Measurements from ENCODE around the gene RDX.
"Not testable (repeated sequence)": the region's sequence is repeated elsewhere in the genome, so short reads cannot be mapped to it uniquely, and the experiment has no call there.

Gene RDX

GRCh38 chr11:110194211-110194766 is 102.1 kb downstream of the RDX start:
- ATAC-seq (replicated peaks); H3K27ac Mint-ChIP-seq; DNase-seq; H3K4me3 Mint-ChIP-seq: not testable (repeated sequence)
- peaks cover 28 to 30% of the 10 kb centered on the region in 2 donors for H3K27me3 Mint-ChIP-seq
- peaks cover 1 to 11% of the 10 kb centered on the region in 2 donors for H3K36me3 Mint-ChIP-seq
- H3K4me1 Mint-ChIP-seq: peaks cover 28 to 42% of the 10 kb centered on the region in 2 donors
- peaks cover 13 to 17% of the 10 kb centered on the region in 2 donors for H3K9me3 Mint-ChIP-seq

DNA sequence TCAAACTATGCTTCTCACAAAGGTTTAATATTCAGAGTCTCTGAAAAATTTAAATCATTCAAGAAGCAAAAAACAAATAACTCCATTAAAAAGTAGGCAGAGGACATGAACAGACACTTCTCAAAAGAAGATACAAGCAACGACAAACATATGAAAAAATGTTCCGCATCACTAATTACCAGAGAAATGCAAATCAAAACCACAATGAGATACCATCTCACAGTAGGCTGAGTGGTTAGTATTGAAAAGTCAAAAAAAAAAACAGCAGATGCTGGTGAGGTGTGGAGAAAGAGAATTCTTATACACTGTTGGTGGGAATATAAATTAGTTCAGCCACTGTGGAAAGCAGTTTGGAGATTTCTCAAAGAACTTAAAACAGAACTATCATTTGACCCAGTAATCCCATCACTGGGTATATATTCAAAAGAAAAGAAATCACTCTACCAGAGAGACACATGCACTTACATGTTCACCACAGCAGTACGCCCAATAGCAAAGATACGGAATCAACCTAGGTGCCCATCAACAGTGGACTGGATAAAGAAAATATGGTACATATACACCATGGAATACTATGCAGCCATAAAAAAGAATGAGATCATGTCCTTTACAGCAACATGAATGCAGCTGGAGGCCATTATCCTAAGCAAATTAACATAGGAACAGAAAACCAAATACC is 103.7 kb downstream of the RDX start:
- peak; percentile 84 to 87 for ATAC-seq (replicated peaks)
- peak overlapping the region; percentile 57 for H3K27ac Mint-ChIP-seq
- peaks cover 13 to 17% of the 10 kb centered on the region in 2 donors for H3K9me3 Mint-ChIP-seq
- peaks cover 31 to 36% of the 10 kb centered on the region in 2 donors for H3K27me3 Mint-ChIP-seq
- not testable (repeated sequence) for DNase-seq, H3K4me3 Mint-ChIP-seq
- H3K4me1 Mint-ChIP-seq: peaks cover 28 to 43% of the 10 kb centered on the region in 2 donors
- peaks cover 1 to 11% of the 10 kb centered on the region in 2 donors for H3K36me3 Mint-ChIP-seq

DNA sequence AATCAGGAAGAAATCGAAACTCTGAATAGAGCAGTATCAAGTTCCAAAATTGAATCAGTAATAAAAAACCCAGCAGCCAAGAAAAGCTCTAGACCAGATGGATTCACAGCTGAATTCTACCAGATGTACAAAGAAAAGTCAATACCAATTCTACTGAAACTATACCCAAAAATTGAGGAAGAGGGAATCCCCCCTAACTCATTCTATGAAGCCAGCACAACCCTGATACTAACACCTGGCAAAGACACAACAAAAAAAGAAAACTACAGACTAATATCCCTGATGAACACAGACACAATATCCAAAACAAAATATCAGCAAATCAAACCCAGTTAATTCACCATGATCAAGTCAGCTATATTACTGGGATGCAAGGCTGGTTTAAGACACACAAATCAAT is 105.5 kb downstream of the RDX start:
- no peak overlapping the region for H3K27ac Mint-ChIP-seq
- peaks cover 30 to 49% of the 10 kb centered on the region in 2 donors for H3K4me1 Mint-ChIP-seq
- H3K4me3 Mint-ChIP-seq: peak overlapping the region in 1 of 2 donors; percentile 26
- H3K36me3 Mint-ChIP-seq: peaks cover 1 to 11% of the 10 kb centered on the region in 2 donors
- peaks cover 13 to 17% of the 10 kb centered on the region in 2 donors for H3K9me3 Mint-ChIP-seq
- peak; percentile 70 to 74 for ATAC-seq (replicated peaks)
- no peak for DNase-seq
- H3K27me3 Mint-ChIP-seq: peaks cover 33 to 36% of the 10 kb centered on the region in 2 donors

DNA sequence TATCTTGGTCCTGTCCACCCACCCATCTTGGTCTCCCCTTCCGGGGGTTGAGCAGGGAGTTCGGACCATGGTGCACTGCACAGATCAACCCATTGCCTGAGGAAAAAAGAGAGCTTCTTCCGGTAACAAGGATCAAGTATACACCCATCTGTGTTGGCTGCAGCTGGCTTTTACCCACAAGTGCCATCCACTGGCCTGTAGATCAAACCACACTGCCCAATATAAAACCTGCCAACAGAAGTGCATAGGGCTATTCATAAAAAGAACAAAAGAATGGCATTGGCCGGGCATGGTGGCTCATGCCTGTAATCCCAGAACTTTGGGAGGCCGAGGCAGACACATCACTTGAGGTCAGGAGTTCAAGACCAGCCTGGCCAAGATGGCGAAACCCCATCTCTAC is 108.7 kb downstream of the RDX start:
- H3K27ac Mint-ChIP-seq: no peak overlapping the region
- ATAC-seq (replicated peaks) (no peak), DNase-seq (no peak)
- peaks cover 8% of the 10 kb centered on the region in 2 donors for H3K9me3 Mint-ChIP-seq
- no peak overlapping the region for H3K4me3 Mint-ChIP-seq
- peaks cover 29 to 41% of the 10 kb centered on the region in 2 donors for H3K4me1 Mint-ChIP-seq
- H3K27me3 Mint-ChIP-seq: peaks cover 30 to 43% of the 10 kb centered on the region in 2 donors
- peaks cover 1 to 11% of the 10 kb centered on the region in 2 donors for H3K36me3 Mint-ChIP-seq

DNA sequence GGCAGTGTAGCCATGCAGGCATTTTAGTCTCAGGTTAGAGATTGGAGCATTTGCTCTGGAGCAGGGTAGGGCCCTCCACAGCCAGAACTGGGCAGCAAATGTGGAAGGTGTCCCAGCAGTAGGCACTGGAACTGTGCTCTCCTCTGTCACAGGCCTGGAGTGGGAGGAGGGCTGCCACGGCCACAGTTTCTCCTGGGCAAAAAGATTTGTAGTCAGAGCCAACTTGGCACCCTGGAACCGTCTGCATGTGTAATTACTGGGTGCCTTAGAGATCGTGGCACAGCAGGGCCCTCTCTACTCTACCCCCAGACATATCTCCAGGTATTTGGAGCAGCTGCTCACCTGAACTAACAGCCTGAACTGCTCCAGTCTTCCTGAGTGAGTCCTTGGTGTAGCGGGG is 109.5 kb downstream of the RDX start:
- no peak overlapping the region for H3K4me3 Mint-ChIP-seq
- H3K27ac Mint-ChIP-seq: no peak overlapping the region

GRCh38 chr11:110186456-110186855 is 110.0 kb downstream of the RDX start:
- Mint-ChIP-seq H3K9me3 (peaks cover 0 to 5% of the 10 kb centered on the region in 2 donors), H3K4me1 (peaks cover 20 to 28% of the 10 kb centered on the region in 2 donors), H3K4me3 (no peak overlapping the region), H3K36me3 (peaks cover 1 to 7% of the 10 kb centered on the region in 2 donors), H3K27me3 (peaks cover 30 to 51% of the 10 kb centered on the region in 2 donors), H3K27ac (no peak overlapping the region)
- ATAC-seq (replicated peaks): no peak
- DNase-seq: no peak

More for the DNA sequence above, 109.5 kb downstream of the RDX start:
- ATAC-seq (replicated peaks) (no peak), DNase-seq (no peak)
- H3K36me3 Mint-ChIP-seq: peaks cover 1 to 9% of the 10 kb centered on the region in 2 donors
- peaks cover 1 to 6% of the 10 kb centered on the region in 2 donors for H3K9me3 Mint-ChIP-seq
- H3K4me1 Mint-ChIP-seq: peaks cover 21 to 32% of the 10 kb centered on the region in 2 donors
- H3K27me3 Mint-ChIP-seq: peaks cover 30 to 50% of the 10 kb centered on the region in 2 donors

DNA sequence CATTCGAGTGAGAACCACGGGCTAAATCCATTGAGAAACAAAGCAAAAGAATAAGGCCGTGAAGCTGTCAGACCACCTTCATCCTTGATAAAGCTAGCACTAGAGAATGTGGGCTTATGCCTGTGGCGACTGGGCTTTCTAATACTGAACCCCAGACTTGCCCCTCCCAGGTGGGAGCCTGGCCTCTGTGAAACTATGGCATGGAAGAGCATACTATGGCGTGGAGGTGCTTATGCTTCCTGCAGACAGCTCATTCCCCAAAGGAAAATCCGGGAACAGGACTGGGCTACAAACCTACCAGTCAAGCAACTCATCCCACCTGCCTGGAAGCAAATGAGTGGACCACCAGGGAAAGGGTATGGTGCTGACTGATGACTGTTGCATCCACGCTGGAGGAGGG is 110.8 kb downstream of the RDX start:
- Mint-ChIP-seq H3K4me1 (peaks cover 13 to 20% of the 10 kb centered on the region in 2 donors), H3K36me3 (peaks cover 0 to 4% of the 10 kb centered on the region in 2 donors), H3K27ac (no peak overlapping the region), H3K27me3 (peaks cover 38 to 54% of the 10 kb centered on the region in 2 donors), H3K9me3 (peaks cover 0 to under 1% of the 10 kb centered on the region in 2 donors), H3K4me3 (no peak overlapping the region)
- no peak for ATAC-seq (replicated peaks)
- no peak for DNase-seq

DNA sequence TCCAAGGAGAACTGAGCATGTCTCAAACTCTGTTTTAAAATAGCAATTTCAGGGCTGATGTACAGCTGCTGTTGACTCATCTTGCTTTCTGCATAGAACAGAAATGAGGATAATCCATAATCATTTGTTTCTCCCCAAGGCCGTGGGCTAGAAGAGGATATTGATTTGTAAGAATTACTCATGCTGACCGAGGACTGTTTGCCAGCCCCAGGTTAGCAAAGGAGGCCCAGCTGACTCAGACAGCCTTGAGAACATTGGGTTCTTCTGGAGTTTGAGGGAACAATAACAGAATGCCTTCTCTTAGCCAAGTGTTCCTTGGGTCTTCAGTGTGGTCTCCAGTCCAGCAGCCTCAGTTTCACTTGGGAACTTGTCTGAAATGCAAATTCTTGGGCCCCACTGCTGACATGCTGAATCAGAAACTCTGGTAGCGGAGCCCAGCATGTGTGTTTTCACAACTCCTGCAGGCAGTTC is 111.3 kb downstream of the RDX start:
- Mint-ChIP-seq H3K27ac (no peak overlapping the region), H3K4me3 (no peak overlapping the region), H3K4me1 (peaks cover 10 to 16% of the 10 kb centered on the region in 2 donors), H3K9me3 (no peaks in the 10 kb centered on the region), H3K36me3 (peaks cover 0 to 4% of the 10 kb centered on the region in 2 donors), H3K27me3 (peaks cover 41 to 58% of the 10 kb centered on the region in 2 donors)
- no peak for ATAC-seq (replicated peaks)
- DNase-seq: no peak

DNA sequence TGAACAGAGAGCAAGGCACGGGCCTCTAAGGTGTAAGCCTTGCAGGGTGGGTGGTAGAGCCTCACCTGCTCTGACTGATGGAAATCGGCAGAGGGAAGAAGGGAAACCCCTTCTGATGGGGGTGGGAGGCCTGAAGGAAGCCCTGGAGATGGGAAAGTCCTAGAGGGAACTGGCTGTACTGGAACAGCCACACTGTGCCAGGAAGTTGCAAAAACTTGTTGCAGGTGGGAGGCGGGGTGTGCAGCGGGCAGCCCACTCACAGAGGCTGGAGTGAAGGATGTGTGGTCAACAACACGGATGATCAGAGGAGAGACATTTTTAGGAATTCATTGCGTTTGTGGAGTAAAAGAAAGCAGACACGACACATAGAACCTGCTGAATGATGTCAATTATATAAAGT is 112.0 kb downstream of the RDX start:
- no peak for DNase-seq
- H3K27ac Mint-ChIP-seq: peak overlapping the region; percentile 20
- H3K4me1 Mint-ChIP-seq: peaks cover 8 to 11% of the 10 kb centered on the region in 2 donors
- peaks cover 0 to 2% of the 10 kb centered on the region in 2 donors for H3K36me3 Mint-ChIP-seq
- H3K9me3 Mint-ChIP-seq: no peaks in the 10 kb centered on the region
- no peak overlapping the region for H3K4me3 Mint-ChIP-seq
- no peak for ATAC-seq (replicated peaks)
- peaks cover 41 to 57% of the 10 kb centered on the region in 2 donors for H3K27me3 Mint-ChIP-seq

DNA sequence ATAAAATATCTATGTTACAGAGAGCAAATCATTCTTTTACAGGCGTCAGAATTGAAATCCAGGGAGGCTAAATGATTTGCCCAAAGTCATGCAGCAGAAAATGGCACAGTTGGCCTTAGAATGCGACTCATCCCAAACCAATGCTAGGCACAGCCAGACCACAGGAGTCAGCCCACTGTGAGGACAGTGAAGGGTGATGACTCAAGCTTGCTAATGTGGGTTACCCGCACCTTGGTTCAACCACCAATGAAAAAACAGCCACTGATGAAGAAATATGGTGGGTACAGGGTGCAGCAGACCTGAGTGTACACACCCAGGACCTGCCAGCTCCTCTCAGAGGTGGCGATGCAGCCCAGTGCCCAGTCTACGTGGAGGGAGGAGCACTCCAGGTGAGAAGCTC is 113.5 kb downstream of the RDX start:
- no peak for DNase-seq
- no peaks in the 10 kb centered on the region for H3K36me3 Mint-ChIP-seq

GRCh38 chr11:110179064-110179463 is 117.3 kb downstream of the RDX start:
- Mint-ChIP-seq H3K36me3 (no peaks in the 10 kb centered on the region), H3K27me3 (peaks cover 20 to 29% of the 10 kb centered on the region in 2 donors), H3K27ac (peak overlapping the region; percentile 34), H3K9me3 (no peaks in the 10 kb centered on the region), H3K4me1 (peaks cover 3 to 4% of the 10 kb centered on the region in 2 donors), H3K4me3 (no peak overlapping the region)
- DNase-seq (no peak), ATAC-seq (replicated peaks) (no peak)

More for the DNA sequence above, 113.5 kb downstream of the RDX start:
- no peak for ATAC-seq (replicated peaks)
- H3K27ac Mint-ChIP-seq: no peak overlapping the region
- no peak overlapping the region for H3K4me3 Mint-ChIP-seq
- peaks cover 7 to 8% of the 10 kb centered on the region in 2 donors for H3K4me1 Mint-ChIP-seq
- no peaks in the 10 kb centered on the region for H3K9me3 Mint-ChIP-seq
- H3K27me3 Mint-ChIP-seq: peaks cover 35 to 52% of the 10 kb centered on the region in 2 donors

DNA sequence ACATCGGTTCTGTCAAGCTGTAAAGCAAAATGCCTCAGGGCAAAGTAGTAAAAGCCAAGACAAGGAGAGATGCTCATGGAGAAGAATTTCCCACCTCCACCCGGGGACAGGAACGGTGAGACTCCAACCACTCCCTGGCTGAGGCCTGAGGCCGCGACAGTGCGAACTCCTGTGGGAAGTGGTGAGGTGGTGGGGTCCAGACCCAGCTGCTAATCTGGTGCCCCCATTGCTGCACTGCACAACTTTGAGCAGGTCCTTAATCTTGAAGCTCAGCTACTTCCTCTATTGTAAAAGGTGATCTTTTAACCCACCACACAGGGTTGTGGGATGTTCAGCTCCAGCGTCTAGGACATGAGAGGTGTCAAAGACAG is 119.3 kb downstream of the RDX start:
- H3K9me3 Mint-ChIP-seq: no peaks in the 10 kb centered on the region
- peak in 1 of 2 donors; percentile 50 for ATAC-seq (replicated peaks)

GRCh38 chr11:110176366-110177085 is 119.9 kb downstream of the RDX start:
- H3K4me1 Mint-ChIP-seq: peaks cover 5 to 8% of the 10 kb centered on the region in 2 donors
- DNase-seq (no peak), ATAC-seq (replicated peaks) (no peak)
- peaks cover 21 to 30% of the 10 kb centered on the region in 2 donors for H3K27me3 Mint-ChIP-seq
- no peaks in the 10 kb centered on the region for H3K36me3 Mint-ChIP-seq
- H3K9me3 Mint-ChIP-seq: no peaks in the 10 kb centered on the region
- H3K4me3 Mint-ChIP-seq: no peak overlapping the region
- peak overlapping the region; percentile 61 for H3K27ac Mint-ChIP-seq

More for the DNA sequence above, 119.3 kb downstream of the RDX start:
- peaks cover 5 to 8% of the 10 kb centered on the region in 2 donors for H3K4me1 Mint-ChIP-seq
- H3K27me3 Mint-ChIP-seq: peaks cover 24 to 30% of the 10 kb centered on the region in 2 donors
- DNase-seq: no peak
- no peak overlapping the region for H3K4me3 Mint-ChIP-seq
- H3K36me3 Mint-ChIP-seq: no peaks in the 10 kb centered on the region
- no peak overlapping the region for H3K27ac Mint-ChIP-seq

DNA sequence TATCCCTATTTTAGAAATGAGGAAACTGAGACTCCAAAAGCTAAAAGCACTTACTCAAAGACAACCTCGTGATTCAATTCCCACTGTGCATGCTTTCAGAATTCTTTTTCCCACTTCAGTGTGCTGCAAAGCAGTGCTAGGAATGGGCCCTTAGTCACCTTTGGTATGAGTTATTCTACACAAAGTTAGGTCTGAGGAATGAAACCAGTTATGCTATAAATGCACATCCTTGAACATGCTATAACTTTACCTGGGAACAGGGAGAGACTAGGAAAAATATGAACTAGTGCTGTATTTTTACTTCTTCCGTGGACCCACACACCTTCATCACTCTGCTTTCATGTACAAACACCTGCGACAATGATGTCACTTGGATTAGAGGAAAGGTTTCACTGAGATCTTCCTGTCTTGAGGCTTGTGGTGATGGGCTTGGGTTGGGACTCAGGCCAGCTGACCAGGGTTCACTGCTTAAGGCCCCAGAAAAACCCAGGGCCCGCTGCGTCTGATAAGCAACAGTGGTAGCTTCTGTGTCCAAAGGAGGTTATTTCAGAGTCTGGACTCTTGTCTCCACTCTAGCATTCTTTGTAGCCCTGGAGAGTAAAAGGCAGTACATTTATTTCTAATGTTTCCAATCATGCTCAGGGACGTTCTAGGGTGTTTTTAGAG is 121.6 kb downstream of the RDX start:
- no peak for DNase-seq
- no peaks in the 10 kb centered on the region for H3K36me3 Mint-ChIP-seq
- H3K9me3 Mint-ChIP-seq: no peaks in the 10 kb centered on the region
- ATAC-seq (replicated peaks): no peak
- H3K4me3 Mint-ChIP-seq: no peak overlapping the region
- H3K4me1 Mint-ChIP-seq: peaks cover 5 to 8% of the 10 kb centered on the region in 2 donors
- peaks cover 12 to 19% of the 10 kb centered on the region in 2 donors for H3K27me3 Mint-ChIP-seq
- no peak overlapping the region for H3K27ac Mint-ChIP-seq
